HepG2 (cell line): ENCODE results near the gene THEMIS. TPM values are rescaled to one million over a fixed set of nuclear protein-coding genes. Genes with fewer than 3 reads are reported as not detected.
A peak's percentile ranks its signal among the peaks of the same experiment; 100 is the strongest.

Experiments used
- ATAC-seq: fragments of 200-7000 bp; cut with Tn5 transposase; 3 replicates; pipeline ENCODE4 v1.9.1; 2020; ENCODE audit warnings: mild to moderate bottlenecking, moderate library complexity
- BruUV-seq: library from RNA; stranded (reverse); fragments of 400-500 nt; replicated peaks from 2 replicates; lab custom pipeline; 2021; lab: Mats Ljungman, UMichigan
- CTCF ChIA-PET: fragments of 300-600 bp; formaldehyde crosslinking; extraction: SDS; loops from one replicate; lab custom pipeline; 2021; ENCODE audit warnings: low total read pairs, inconsistent platforms, low intra/inter-chr PET ratio; lab: Yijun Ruan, JAX
- POLR2A ChIA-PET: fragments of 350-600 bp; sonication (Branson Sonifier 250); formaldehyde crosslinking; loops from one replicate; lab custom pipeline; 2020; ENCODE audit warnings: antibody characterized with exemption, inconsistent platforms; lab: Yijun Ruan, JAX
- DNase-seq: peaks from one replicate; pipeline ENCODE4 v3.0.0-alpha.2; 2015; ENCODE audit warnings: low spot score
- FAIRE-seq: peaks from 3 replicates; lab custom pipeline; 2011; peaks lifted over from hg19 to GRCh38; lab: Jason Lieb, UNC
- H2AFZ ChIP-seq: one replicate; pipeline ENCODE4 v1.6.1; 2011; ENCODE audit warnings: low read length, inconsistent platforms
- H3K27ac ChIP-seq: fragments of 300-600 bp; 3 replicates; pipeline ENCODE4 v1.8.0; 2011; ENCODE audit warnings: mixed run types, mild to moderate bottlenecking, mixed read lengths, low read length, inconsistent platforms; ENCODE audit not compliant: insufficient read depth; ENCODE audit errors: extremely low read length
- H3K27me3 ChIP-seq, 2 experiments: fragments of 200-600 bp in 1 of 2; 2 replicates in 1 of 2; 3 replicates in 1 of 2; pipeline versions ENCODE4 v1.6.0 to v1.8.0; 2011; ENCODE audit warnings: low read length in 2 of 2, mild to moderate bottlenecking in 2 of 2, moderate library complexity in 2 of 2, inconsistent platforms in 1 of 2; ENCODE audit not compliant: insufficient read depth in 2 of 2, control insufficient read depth in 1 of 2
- H3K36me3 ChIP-seq, 2 experiments: fragments of 200-600 bp in 1 of 2; replicated peaks in 1 of 2; 2 replicates in 1 of 2; 3 replicates in 1 of 2; pipeline versions ENCODE4 v1.5.1 to v1.8.0; 2011; ENCODE audit warnings: low read length in 2 of 2, inconsistent platforms in 1 of 2; ENCODE audit not compliant: insufficient read depth in 2 of 2, control insufficient read depth in 1 of 2
- H3K4me1 ChIP-seq: 2 replicates; pipeline ENCODE4 v1.5.1; 2012; ENCODE audit warnings: low read length, inconsistent platforms; ENCODE audit not compliant: insufficient read depth
- H3K4me2 ChIP-seq: 2 replicates; pipeline ENCODE4 v1.6.0; 2011; ENCODE audit warnings: low read depth, low read length, inconsistent platforms
- H3K4me3 ChIP-seq, 3 experiments: fragments of 200-600 bp in 1 of 3; sonication (generic), shearing (Covaris generic) in 1 of 3; replicated peaks in 1 of 3; 2 replicates each; pipeline ENCODE4 v1.5.1; 2011 to 2016; ENCODE audit warnings: low read length in 3 of 3, inconsistent platforms in 2 of 3, low read depth in 2 of 3, mild to moderate bottlenecking in 2 of 3, control low read depth in 1 of 3, mixed read lengths in 1 of 3; ENCODE audit not compliant: insufficient read depth in 1 of 3
- H3K79me2 ChIP-seq: one replicate; pipeline ENCODE4 v1.6.1; 2011; ENCODE audit warnings: low read length, inconsistent platforms; ENCODE audit not compliant: insufficient read depth
- H3K9ac ChIP-seq: 2 replicates; pipeline ENCODE4 v1.6.0; 2011; ENCODE audit warnings: mild to moderate bottlenecking, low read depth, low read length, inconsistent platforms; ENCODE audit not compliant: insufficient read depth
- H3K9me3 ChIP-seq: 2 replicates; pipeline ENCODE4 v1.5.1; 2012; ENCODE audit warnings: mild to moderate bottlenecking, low read length
- H4K20me1 ChIP-seq: 2 replicates; pipeline ENCODE4 v1.6.0; 2011; ENCODE audit warnings: inconsistent platforms, mild to moderate bottlenecking, low read length, moderate library complexity; ENCODE audit not compliant: insufficient read depth
- BCL6 ChIP-seq: IDR thresholded peaks from 2 replicates; pipeline ENCODE4 v1.6.1; 2016; ENCODE audit warnings: missing genetic modification reagents, missing compliant biosample characterization
- CREM ChIP-seq, 2 experiments: sonication (generic) in 1 of 2; formaldehyde crosslinking in 1 of 2; IDR thresholded peaks; 2 replicates each; pipeline versions ENCODE4 v1.4.0 to v1.6.1; 2016 to 2020; ENCODE audit warnings: antibody characterized with exemption in 1 of 2, mild to moderate bottlenecking in 1 of 2, missing genetic modification reagents in 1 of 2
- EP300 ChIP-seq, 3 experiments: sonication (generic) in 1 of 3; formaldehyde crosslinking in 1 of 3; IDR thresholded peaks; 2 replicates each; pipeline versions ENCODE4 v1.5.1 to v1.6.1; 2011 to 2020; ENCODE audit warnings: low read depth in 2 of 3, low read length in 2 of 3, borderline replicate concordance in 1 of 3, improper control_type of control experiment in 1 of 3, mild to moderate bottlenecking in 1 of 3, missing genetic modification reagents in 1 of 3, moderate library complexity in 1 of 3
- FOXA1 ChIP-seq, 2 experiments: fragments of 450-650 bp in 1 of 2; sonication (generic) in 1 of 2; formaldehyde crosslinking in 1 of 2; IDR thresholded peaks; 2 replicates each; pipeline versions ENCODE4 v1.4.0 to v1.6.1; 2016 to 2020; ENCODE audit warnings: missing genetic modification reagents in 1 of 2
- FOXA3 ChIP-seq: IDR thresholded peaks from 2 replicates; pipeline ENCODE4 v1.6.1; 2016; ENCODE audit warnings: missing genetic modification reagents, missing compliant biosample characterization
- FOXP1 ChIP-seq, 2 experiments: fragments of 450-650 bp in 1 of 2; IDR thresholded peaks; 2 replicates each; pipeline ENCODE4 v1.6.1; 2017 to 2018; ENCODE audit warnings: antibody characterized with exemption in 1 of 2
- FOXP4 ChIP-seq: sonication (generic); formaldehyde crosslinking; IDR thresholded peaks from 2 replicates; pipeline ENCODE4 v1.4.0; 2020; ENCODE audit warnings: missing genetic modification reagents
- HNF4A ChIP-seq: sonication (generic); formaldehyde crosslinking; IDR thresholded peaks from 2 replicates; pipeline ENCODE4 v1.4.0; 2020; ENCODE audit warnings: missing genetic modification reagents
- NONO ChIP-seq, 2 experiments: fragments of 450-650 bp in 1 of 2; sonication (generic) in 1 of 2; formaldehyde crosslinking in 1 of 2; IDR thresholded peaks in 1 of 2; conservative IDR thresholded peaks in 1 of 2; 2 replicates each; pipeline versions ENCODE4 v1.6.1 to v1.8.0; 2017 to 2022; ENCODE audit warnings: mild to moderate bottlenecking in 1 of 2, missing genetic modification reagents in 1 of 2, moderate library complexity in 1 of 2
- ONECUT2 ChIP-seq: sonication (generic); formaldehyde crosslinking; IDR thresholded peaks from 2 replicates; pipeline ENCODE4 v1.4.0; 2020; ENCODE audit warnings: missing genetic modification reagents
- RARA ChIP-seq: IDR thresholded peaks from 2 replicates; pipeline ENCODE4 v1.6.1; 2016; ENCODE audit warnings: missing genetic modification reagents, missing compliant biosample characterization
- SOX13 ChIP-seq, 3 experiments: fragments of 450-650 bp in 1 of 3; sonication (generic) in 1 of 3; formaldehyde crosslinking in 1 of 3; IDR thresholded peaks in 2 of 3; conservative IDR thresholded peaks in 1 of 3; 2 replicates each; pipeline versions ENCODE4 v1.5.0 to v1.6.1; 2016 to 2020; ENCODE audit warnings: antibody characterized with exemption in 1 of 3, mild to moderate bottlenecking in 1 of 3, missing compliant biosample characterization in 1 of 3, missing genetic modification reagents in 1 of 3, moderate library complexity in 1 of 3
- SOX6 ChIP-seq, 2 experiments: fragments of 450-650 bp in 1 of 2; sonication (generic) in 1 of 2; formaldehyde crosslinking in 1 of 2; IDR thresholded peaks; 2 replicates each; pipeline versions ENCODE4 v1.4.0 to v1.6.1; 2017 to 2020; ENCODE audit warnings: antibody characterized with exemption in 1 of 2, mild to moderate bottlenecking in 1 of 2, missing genetic modification reagents in 1 of 2
- ZNF496 ChIP-seq: sonication (generic); formaldehyde crosslinking; IDR thresholded peaks from 2 replicates; pipeline ENCODE4 v1.8.1; 2023; ENCODE audit warnings: mild to moderate bottlenecking, moderate library complexity, missing genetic modification reagents; ENCODE audit not compliant: insufficient replicate concordance
- ZZZ3 ChIP-seq: sonication (generic); formaldehyde crosslinking; IDR thresholded peaks from 2 replicates; pipeline ENCODE4 v1.4.0; 2020; ENCODE audit warnings: missing genetic modification reagents, mild to moderate bottlenecking, borderline replicate concordance
- WGBS: methylation state at CpG from one replicate; pipeline ENCODE4 v1.1.6; 2017; ENCODE audit warnings: low lambda C conversion rate; 5-methylcytosine and 5-hydroxymethylcytosine counted together
- in situ Hi-C: cut with HindIII; loops from 2 replicates; pipeline ENCODE4 v1.10.0; 2017; ENCODE audit warnings: low pct_unique_long_range_greater_than_20kb; ENCODE audit not compliant: extremely low pct_ligation_motif_present
- intact Hi-C: fragments of 100-400 bp; cut with micrococcal nuclease; formaldehyde crosslinking; loops from one replicate; pipeline ENCODE4 v1.10.0; 2022; ENCODE audit not compliant: unreplicated experiment
- polyA plus RNA-seq, 8 experiments: library from polyadenylated mRNA; depleted of rRNA in 3 of 8; stranded (reverse) in 7 of 8; unstranded in 1 of 8; fragments of >200 nt; fragmentation: Illumina TruSeq in 4 of 8; extraction: Trizol in 4 of 8; gene quantifications; 2 replicates each; pipeline versions ENCODE4 v1.2.1 to v1.2.3, GENCODE V29; 2011 to 2016; ENCODE audit warnings: low read depth in 4 of 8, missing spikeins in 1 of 8, mixed read lengths in 1 of 8; ENCODE audit not compliant: insufficient read depth in 1 of 8
- total RNA-seq, 5 experiments: library from RNA; depleted of rRNA; stranded (reverse); fragments of >200 nt; fragmentation: Illumina TruSeq; extraction: Trizol; gene quantifications; 2 replicates each; pipeline ENCODE4 v1.2.3, GENCODE V29; 2016; ENCODE audit warnings: low read depth in 1 of 5
- TF ChIP-seq, protein P1 (sequence below): sonication (generic); formaldehyde crosslinking; conservative IDR thresholded peaks from 2 replicates; pipeline ENCODE4 v1.4.0; 2020; ENCODE audit warnings: mild to moderate bottlenecking, missing genetic modification reagents, moderate library complexity

THEMIS gene
- total and polyA plus RNA-seq, 2 of the 13 experiments (the other 11 are each of a cell fraction or from before 2014, with no cell fraction given): not detected

- WGBS: 5% methylated on average over 4 of the region's 4 CpGs
- no TSS peak for BruUV-seq
- H3K9me3 ChIP-seq: no peaks in the 10 kb centered on the region
- ChIA-PET POLR2A (no interaction called here), CTCF (no interaction called here)
- H3K4me1 ChIP-seq: no peaks in the 10 kb centered on the region
- H2AFZ ChIP-seq: no peak overlapping the region
- in situ Hi-C loops (no loop called here), intact Hi-C loops (no loop called here)
- H3K4me2 ChIP-seq: no peak overlapping the region
- H4K20me1 ChIP-seq: no peaks in the 10 kb centered on the region
- ATAC-seq: peak; percentile 63
- no peak overlapping the region; a peak in 1 of 6 replicates for H3K4me3 ChIP-seq
- FAIRE-seq: no peak
- no peak overlapping the region for H3K27ac ChIP-seq
- H3K9ac ChIP-seq: no peak overlapping the region
- DNase-seq: no peak
- H3K36me3 ChIP-seq: no peaks in the 10 kb centered on the region
- no peaks in the 10 kb centered on the region for H3K27me3 ChIP-seq
- no peaks in the 10 kb centered on the region for H3K79me2 ChIP-seq
- TF ChIP-seq ZNF496 (no peak), ONECUT2 (CRISPR knock-in tag) (0 out of 2 replicates have a peak, but pooled peaks have one; percentile 15), SOX6 (IDR thresholded peaks at IDR 0.05) (no peak), SOX6 (CRISPR knock-in tag; IDR thresholded peaks at IDR 0.05) (peak; percentile 10; the same call in 1 of the 2 replicates), CREM (IDR thresholded peaks at IDR 0.05) (0 out of 2 replicates have a peak, but pooled peaks have one; percentile 16), CREM (CRISPR knock-in tag; IDR thresholded peaks at IDR 0.05) (no peak), RARA (CRISPR knock-in tag) (peak; percentile 36; the same call in 1 of the 2 replicates), SOX13 (IDR thresholded peaks at IDR 0.05) (no peak), SOX13 (CRISPR knock-in tag; conservative IDR thresholded peaks at IDR 0.05 in 1 of 2, IDR thresholded peaks at IDR 0.05 in 1 of 2) (0 out of 4 replicates have a peak, but pooled peaks of 1 of the 2 experiments have one; percentile 32), FOXP1 (IDR thresholded peaks at IDR 0.05) (no peak), FOXP1 (CRISPR knock-in tag; IDR thresholded peaks at IDR 0.05) (peak; percentile 77), BCL6 (CRISPR knock-in tag) (peak; percentile 86), NONO (IDR thresholded peaks at IDR 0.05) (no peak), NONO (CRISPR knock-in tag; conservative IDR thresholded peaks at IDR 0.05) (no peak), HNF4A (CRISPR knock-in tag) (peak; percentile 59), FOXA3 (CRISPR knock-in tag) (0 out of 2 replicates have a peak, but pooled peaks have one; percentile 19), EP300 (IDR thresholded peaks at IDR 0.05; ENCODE audit: low read depth in 2 of 2, low read length in 2 of 2) (peak in 1 of 2 experiments; percentile 20; a peak in 1 of 4 replicates), EP300 (CRISPR knock-in tag; IDR thresholded peaks at IDR 0.05; ENCODE audit: borderline replicate concordance) (no peak), FOXA1 (IDR thresholded peaks at IDR 0.05) (no peak), FOXA1 (CRISPR knock-in tag; IDR thresholded peaks at IDR 0.05) (0 out of 2 replicates have a peak, but pooled peaks have one; percentile 24), ZZZ3 (CRISPR knock-in tag) (no peak), FOXP4 (CRISPR knock-in tag) (peak; percentile 44; the same call in 1 of the 2 replicates)
- TF ChIP-seq, protein P1, sequence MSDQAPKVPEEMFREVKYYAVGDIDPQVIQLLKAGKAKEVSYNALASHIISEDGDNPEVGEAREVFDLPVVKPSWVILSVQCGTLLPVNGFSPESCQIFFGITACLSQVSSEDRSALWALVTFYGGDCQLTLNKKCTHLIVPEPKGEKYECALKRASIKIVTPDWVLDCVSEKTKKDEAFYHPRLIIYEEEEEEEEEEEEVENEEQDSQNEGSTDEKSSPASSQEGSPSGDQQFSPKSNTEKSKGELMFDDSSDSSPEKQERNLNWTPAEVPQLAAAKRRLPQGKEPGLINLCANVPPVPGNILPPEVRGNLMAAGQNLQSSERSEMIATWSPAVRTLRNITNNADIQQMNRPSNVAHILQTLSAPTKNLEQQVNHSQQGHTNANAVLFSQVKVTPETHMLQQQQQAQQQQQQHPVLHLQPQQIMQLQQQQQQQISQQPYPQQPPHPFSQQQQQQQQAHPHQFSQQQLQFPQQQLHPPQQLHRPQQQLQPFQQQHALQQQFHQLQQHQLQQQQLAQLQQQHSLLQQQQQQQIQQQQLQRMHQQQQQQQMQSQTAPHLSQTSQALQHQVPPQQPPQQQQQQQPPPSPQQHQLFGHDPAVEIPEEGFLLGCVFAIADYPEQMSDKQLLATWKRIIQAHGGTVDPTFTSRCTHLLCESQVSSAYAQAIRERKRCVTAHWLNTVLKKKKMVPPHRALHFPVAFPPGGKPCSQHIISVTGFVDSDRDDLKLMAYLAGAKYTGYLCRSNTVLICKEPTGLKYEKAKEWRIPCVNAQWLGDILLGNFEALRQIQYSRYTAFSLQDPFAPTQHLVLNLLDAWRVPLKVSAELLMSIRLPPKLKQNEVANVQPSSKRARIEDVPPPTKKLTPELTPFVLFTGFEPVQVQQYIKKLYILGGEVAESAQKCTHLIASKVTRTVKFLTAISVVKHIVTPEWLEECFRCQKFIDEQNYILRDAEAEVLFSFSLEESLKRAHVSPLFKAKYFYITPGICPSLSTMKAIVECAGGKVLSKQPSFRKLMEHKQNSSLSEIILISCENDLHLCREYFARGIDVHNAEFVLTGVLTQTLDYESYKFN (CRISPR knock-in tag): peak; percentile 43; the same call in 1 of the 2 replicates
These were observed 132.1 kb downstream of the THEMIS start for GRCh38 chr6:127768745-127769144.
